ENCODE measurements around the gene PALLD. TPM values are rescaled to one million over a fixed set of nuclear protein-coding genes. Genes with fewer than 3 reads are reported as not detected.

PALLD gene
- total RNA-seq, 6 experiments from 2014 or later: 7.7 to 81.6 (median 24.8) TPM

DNA sequence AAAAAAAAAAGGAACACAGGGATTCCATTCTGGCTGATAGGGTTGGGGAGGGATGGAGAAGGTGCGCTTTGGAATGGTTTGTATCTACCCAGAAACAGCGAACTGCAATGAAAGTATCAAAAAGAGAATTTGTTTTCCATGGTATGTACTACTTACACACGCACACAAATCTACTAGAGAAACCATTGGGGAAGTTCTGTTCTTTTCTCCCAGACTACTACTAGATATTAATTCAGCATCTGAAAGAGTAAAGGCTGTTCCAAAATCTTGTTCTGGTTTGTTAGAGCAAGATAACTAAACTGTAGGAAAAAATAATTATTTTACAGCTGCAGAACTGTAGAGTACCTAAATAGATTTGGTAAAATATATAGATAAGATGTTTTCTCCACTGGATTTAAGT lies 394.8 kb downstream of the PALLD start:
- intact Hi-C loops (cut with DNase I): no loop called here
- Histone ChIP-seq H3K4me1 (peaks cover 0 to 19% (median 0%) of the 10 kb centered on the region in 4 donors), H3K27me3 (no peaks in the 10 kb centered on the region), H3K36me3 (peaks cover 0 to 11% (median 0%) of the 10 kb centered on the region in 4 donors), H3K9me3 (no peaks in the 10 kb centered on the region), H3K27ac (no peak overlapping the region), H3K4me3 (no peak overlapping the region)
- no peak for DNase-seq
- TF ChIP-seq, protein P1, sequence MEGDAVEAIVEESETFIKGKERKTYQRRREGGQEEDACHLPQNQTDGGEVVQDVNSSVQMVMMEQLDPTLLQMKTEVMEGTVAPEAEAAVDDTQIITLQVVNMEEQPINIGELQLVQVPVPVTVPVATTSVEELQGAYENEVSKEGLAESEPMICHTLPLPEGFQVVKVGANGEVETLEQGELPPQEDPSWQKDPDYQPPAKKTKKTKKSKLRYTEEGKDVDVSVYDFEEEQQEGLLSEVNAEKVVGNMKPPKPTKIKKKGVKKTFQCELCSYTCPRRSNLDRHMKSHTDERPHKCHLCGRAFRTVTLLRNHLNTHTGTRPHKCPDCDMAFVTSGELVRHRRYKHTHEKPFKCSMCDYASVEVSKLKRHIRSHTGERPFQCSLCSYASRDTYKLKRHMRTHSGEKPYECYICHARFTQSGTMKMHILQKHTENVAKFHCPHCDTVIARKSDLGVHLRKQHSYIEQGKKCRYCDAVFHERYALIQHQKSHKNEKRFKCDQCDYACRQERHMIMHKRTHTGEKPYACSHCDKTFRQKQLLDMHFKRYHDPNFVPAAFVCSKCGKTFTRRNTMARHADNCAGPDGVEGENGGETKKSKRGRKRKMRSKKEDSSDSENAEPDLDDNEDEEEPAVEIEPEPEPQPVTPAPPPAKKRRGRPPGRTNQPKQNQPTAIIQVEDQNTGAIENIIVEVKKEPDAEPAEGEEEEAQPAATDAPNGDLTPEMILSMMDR (IDR thresholded peaks at IDR 0.05): no peak
- no peak for TF ChIP-seq POLR2A (IDR thresholded peaks at IDR 0.05)
- ATAC-seq: no peak
- 97% methylated on average over 3 of the region's 3 CpGs for WGBS (ENCODE audit: insufficient coverage, low coverage, low lambda C conversion rate, missing lambda C conversion rate)

DNA sequence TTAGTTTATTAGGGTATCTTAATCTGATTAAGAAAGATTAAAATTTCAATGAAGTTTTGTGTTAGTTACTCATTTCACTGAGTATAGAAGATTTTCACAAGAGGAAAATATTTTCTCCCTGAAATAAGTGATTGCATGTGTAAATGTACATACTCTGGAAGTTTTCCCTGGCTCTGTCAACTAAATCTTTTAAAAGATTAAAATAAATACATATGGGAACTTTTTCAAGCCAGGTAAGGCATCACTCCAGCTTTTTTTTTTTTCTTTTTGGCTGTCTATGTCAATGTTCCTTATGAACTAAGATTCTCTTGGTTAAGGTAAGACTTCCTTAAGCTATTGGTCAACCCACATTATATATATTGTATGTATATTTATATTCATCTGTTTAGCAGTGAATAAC lies 395.6 kb downstream of the PALLD start:
- intact Hi-C loops (cut with DNase I): no loop called here
- H3K27ac ChIP-seq: peak overlapping the region in 1 of 3 donors; percentile 59

DNA sequence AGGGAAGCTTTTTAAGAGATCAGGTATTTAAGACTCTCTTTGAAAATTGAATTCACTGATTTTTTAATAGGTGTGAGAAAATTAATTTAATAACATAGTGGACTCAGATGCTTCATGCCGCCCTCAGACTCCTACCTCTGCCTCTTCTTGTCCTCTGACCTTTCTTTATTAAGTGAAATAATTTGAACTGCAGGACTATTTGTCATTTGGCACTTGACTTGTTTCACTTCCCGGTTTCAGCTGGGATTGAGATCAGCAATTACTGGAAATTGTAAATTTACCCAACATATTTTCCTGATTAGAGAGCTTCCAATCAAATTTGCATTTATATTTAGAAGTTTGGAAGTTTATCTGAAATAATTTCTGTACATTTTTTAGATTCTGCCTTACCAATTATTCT lies 396.4 kb downstream of the PALLD start:
- ATAC-seq: peak in 3 of 4 donors; percentile 56 to 77 (median 61)
- intact Hi-C loops (cut with DNase I): no loop called here
- Histone ChIP-seq H3K9me3 (no peaks in the 10 kb centered on the region), H3K27ac (peak overlapping the region in 1 of 3 donors; percentile 59), H3K4me1 (peaks cover 0 to 19% (median 0%) of the 10 kb centered on the region in 4 donors), H3K4me3 (no peak overlapping the region), H3K36me3 (peaks cover 0 to 14% (median 0%) of the 10 kb centered on the region in 4 donors), H3K27me3 (no peaks in the 10 kb centered on the region)
- DNase-seq: no peak
- TF ChIP-seq, protein P1 (IDR thresholded peaks at IDR 0.05): no peak
- TF ChIP-seq POLR2A (IDR thresholded peaks at IDR 0.05): no peak
- WGBS (ENCODE audit: insufficient coverage, low coverage, low lambda C conversion rate, missing lambda C conversion rate): 70% methylated on average over 2 of the region's 2 CpGs

More for the DNA sequence above, 395.6 kb downstream of the PALLD start:
- Histone ChIP-seq H3K9me3 (no peaks in the 10 kb centered on the region), H3K27me3 (no peaks in the 10 kb centered on the region), H3K4me1 (peaks cover 0 to 19% (median 0%) of the 10 kb centered on the region in 4 donors), H3K36me3 (peaks cover 0 to 11% (median 0%) of the 10 kb centered on the region in 4 donors), H3K4me3 (no peak overlapping the region)
- DNase-seq: no peak
- no peak for ATAC-seq
- TF ChIP-seq POLR2A (IDR thresholded peaks at IDR 0.05): no peak
- TF ChIP-seq, protein P1 (IDR thresholded peaks at IDR 0.05): no peak

DNA sequence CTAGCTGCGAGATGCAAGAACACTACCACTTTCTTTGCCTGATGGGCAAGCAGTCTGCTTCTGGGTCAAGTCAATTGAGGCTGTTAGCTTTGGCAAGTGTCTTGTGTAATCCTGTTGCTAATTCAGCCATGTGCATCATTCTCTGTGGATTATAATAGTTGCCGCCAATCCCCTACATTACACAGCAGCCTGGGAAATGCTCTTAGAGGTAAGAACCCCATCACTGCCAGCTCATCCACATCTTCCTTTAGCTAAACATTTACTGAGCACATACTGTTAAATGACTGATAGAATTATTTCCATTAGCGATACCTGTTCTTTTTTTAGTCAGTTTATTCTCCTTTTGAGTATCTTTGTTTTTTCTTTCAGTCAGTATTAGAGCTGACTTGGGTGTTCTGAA lies 397.0 kb downstream of the PALLD start:
- Histone ChIP-seq H3K27me3 (no peaks in the 10 kb centered on the region), H3K9me3 (no peaks in the 10 kb centered on the region), H3K4me3 (no peak overlapping the region), H3K27ac (peak overlapping the region in 1 of 3 donors; percentile 59), H3K36me3 (peaks cover 0 to 20% (median 0%) of the 10 kb centered on the region in 4 donors), H3K4me1 (peaks cover 0 to 19% (median 0%) of the 10 kb centered on the region in 4 donors)
- intact Hi-C loops (cut with DNase I): no loop called here
- no peak for TF ChIP-seq POLR2A (IDR thresholded peaks at IDR 0.05)
- TF ChIP-seq, protein P1 (IDR thresholded peaks at IDR 0.05): no peak
- DNase-seq (no peak), ATAC-seq (peak; percentile 62 to 89 (median 83))
- WGBS (ENCODE audit: insufficient coverage, low coverage, low lambda C conversion rate, missing lambda C conversion rate): 76% methylated on average over 2 of the region's 3 CpGs

DNA sequence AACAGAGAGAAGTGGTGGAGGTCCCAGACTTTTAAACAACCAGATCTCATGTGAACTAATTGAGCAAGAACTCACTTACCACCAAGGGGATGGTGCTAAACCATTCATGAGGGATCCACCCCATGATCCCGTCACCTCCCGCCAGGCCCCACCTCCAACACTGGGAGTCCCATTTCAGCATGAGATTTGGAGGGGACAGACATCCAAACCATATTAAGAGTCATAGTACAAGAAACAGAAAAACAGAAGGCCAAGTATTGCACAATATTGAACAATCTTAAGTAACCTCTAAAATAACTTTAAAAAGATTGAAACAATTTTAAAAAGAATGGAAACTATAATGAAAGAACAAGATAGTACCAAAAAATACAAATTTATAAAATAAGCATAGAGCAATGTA lies 403.2 kb downstream of the PALLD start:
- intact Hi-C loops (cut with DNase I): no loop called here
- TF ChIP-seq, protein P1 (IDR thresholded peaks at IDR 0.05): no peak
- TF ChIP-seq POLR2A (IDR thresholded peaks at IDR 0.05): no peak

More for the DNA sequence above, 403.2 kb downstream of the PALLD start:
- Histone ChIP-seq H3K4me3 (no peak overlapping the region), H3K9me3 (no peaks in the 10 kb centered on the region), H3K27ac (no peak overlapping the region), H3K36me3 (peaks cover 0 to 15% (median 0%) of the 10 kb centered on the region in 4 donors), H3K4me1 (no peaks in the 10 kb centered on the region), H3K27me3 (no peaks in the 10 kb centered on the region)
- WGBS (ENCODE audit: insufficient coverage, low coverage, low lambda C conversion rate, missing lambda C conversion rate): 94% methylated on average over 2 of the region's 2 CpGs
- DNase-seq: no peak
- peak in 2 of 4 donors; percentile 17 to 26 for ATAC-seq

Data from right lobe of liver (tissue), 6 donors.